ENCODE data around the gene PRMT5. TPM values are rescaled to one million over a fixed set of nuclear protein-coding genes. Genes with fewer than 3 reads are reported as not detected.

Gene PRMT5
- total and polyA plus RNA-seq, 4 donors, result 27.7 to 36.5 (median 34.1) TPM

DNA sequence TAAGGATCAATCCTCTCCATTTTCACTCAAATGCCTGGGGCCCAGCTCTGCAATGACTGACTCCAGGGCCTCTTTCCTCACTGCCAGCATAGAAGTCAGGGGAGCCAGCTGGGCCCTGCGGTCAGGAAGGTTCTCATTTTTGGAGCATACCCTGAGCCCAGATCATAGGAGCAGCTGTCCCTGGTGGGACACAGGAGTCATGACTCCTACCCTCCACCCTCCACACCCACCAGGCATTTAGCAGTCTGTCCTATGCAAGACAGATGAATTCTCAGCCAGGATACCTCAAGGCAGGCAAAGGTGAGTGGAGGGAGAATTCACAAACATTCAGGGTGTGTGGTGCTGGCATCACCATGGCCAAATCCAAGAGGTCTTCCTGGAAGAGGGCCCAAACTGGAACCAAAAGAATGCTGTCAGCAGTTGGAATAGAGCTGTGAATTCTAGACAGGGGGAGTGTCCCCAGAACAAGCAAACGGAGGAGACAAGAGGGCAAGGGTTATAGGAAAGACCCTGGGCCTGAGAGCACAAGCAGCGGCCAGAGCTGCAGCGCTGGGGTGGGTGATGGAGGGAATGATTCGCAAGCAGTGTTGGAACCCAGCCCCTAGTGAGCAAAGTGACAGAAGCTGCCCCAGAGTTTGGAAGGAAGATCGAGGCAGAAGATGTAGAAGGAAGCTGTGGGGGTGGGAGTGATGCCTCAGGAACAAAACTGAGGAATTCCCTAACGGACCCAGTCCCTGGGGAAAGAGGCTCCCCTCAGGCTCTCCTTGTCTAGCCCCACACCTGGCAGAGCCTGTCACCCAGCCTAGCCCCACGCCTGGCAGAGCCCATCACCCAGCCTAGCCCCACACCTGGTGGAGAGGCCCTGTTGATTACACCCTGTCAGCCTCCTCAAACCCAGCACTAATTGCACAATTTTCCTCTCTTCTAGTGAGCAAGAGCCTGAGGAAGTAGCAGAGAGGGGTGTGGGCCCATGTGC, 50.6 kb downstream of the PRMT5 start:
- WGBS, 2 donors, result 67 to 68% methylated on average over 8 of the region's 8 CpGs
- H3K36me3 ChIP-seq (ENCODE audit: control insufficient read depth in 1 of 2, insufficient read depth in 2 of 2, low read length in 1 of 2), result peaks cover 3 to 28% of the 10 kb centered on the region in 2 donors

DNA sequence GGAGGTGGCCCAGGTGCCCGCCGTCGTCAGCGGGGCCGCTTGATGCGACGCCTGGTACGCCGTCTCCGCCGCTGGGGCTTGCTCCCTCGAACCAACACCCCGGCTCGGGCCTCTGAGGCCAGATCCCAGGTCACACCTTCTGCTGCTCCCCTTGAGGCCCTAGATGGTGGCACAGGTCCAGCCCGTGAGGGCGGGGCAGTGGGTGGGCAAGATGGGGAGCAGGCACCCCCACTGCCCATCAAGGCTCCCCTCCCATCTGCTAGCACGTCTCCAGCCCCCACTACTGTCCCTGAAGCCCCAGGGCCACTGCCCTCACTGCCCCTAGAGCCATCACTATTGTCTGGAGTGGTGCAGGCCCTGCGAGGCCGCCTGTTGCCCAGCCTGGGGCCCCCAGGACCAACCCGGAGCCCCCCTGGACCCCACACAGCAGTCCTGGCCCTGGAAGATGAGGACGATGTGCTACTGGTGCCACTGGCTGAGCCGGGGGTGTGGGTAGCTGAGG, 52.1 kb downstream of the PRMT5 start:
- Histone ChIP-seq H3K9me3 (ENCODE audit: control insufficient read depth, low read length) (no peaks in the 10 kb centered on the region), H3K27ac (ENCODE audit: low read depth in 1 of 2, low read length in 2 of 2) (no peak overlapping the region), H3K4me1 (ENCODE audit: control insufficient read depth in 1 of 2, insufficient read depth in 2 of 2, low read length in 2 of 2) (no peaks in the 10 kb centered on the region), H3K27me3 (ENCODE audit: control insufficient read depth in 1 of 2, insufficient read depth in 2 of 2, low read length in 1 of 2) (no peaks in the 10 kb centered on the region), H3K4me3 (ENCODE audit: low read length in 2 of 2) (no peak overlapping the region), H3K36me3 (ENCODE audit: control insufficient read depth in 1 of 2, insufficient read depth in 2 of 2, low read length in 1 of 2) (peaks cover 3 to 28% of the 10 kb centered on the region in 2 donors)
- intact Hi-C loops (cut with DNase I), result no loop called here
- DNase-seq (peak in 1 of 2 donors; percentile 70), ATAC-seq (ENCODE audit: low FRiP score) (no peak)
- WGBS, 2 donors, result 90 to 91% methylated on average over 20 to 22 of the region's 22 CpGs

More for the DNA sequence above, 50.6 kb downstream of the PRMT5 start:
- H3K27ac ChIP-seq (ENCODE audit: low read depth in 1 of 2, low read length in 2 of 2), result no peak overlapping the region
- intact Hi-C loops (cut with DNase I), result no loop called here
- H3K27me3 ChIP-seq (ENCODE audit: control insufficient read depth in 1 of 2, insufficient read depth in 2 of 2, low read length in 1 of 2), result no peaks in the 10 kb centered on the region
- no peak for ATAC-seq (ENCODE audit: low FRiP score)
- peak in 1 of 2 donors; percentile 48 for DNase-seq
- H3K4me3 ChIP-seq (ENCODE audit: low read length in 2 of 2), result no peak overlapping the region
- no peaks in the 10 kb centered on the region for H3K4me1 ChIP-seq (ENCODE audit: control insufficient read depth in 1 of 2, insufficient read depth in 2 of 2, low read length in 2 of 2)
- H3K9me3 ChIP-seq (ENCODE audit: control insufficient read depth, low read length), result no peaks in the 10 kb centered on the region

DNA sequence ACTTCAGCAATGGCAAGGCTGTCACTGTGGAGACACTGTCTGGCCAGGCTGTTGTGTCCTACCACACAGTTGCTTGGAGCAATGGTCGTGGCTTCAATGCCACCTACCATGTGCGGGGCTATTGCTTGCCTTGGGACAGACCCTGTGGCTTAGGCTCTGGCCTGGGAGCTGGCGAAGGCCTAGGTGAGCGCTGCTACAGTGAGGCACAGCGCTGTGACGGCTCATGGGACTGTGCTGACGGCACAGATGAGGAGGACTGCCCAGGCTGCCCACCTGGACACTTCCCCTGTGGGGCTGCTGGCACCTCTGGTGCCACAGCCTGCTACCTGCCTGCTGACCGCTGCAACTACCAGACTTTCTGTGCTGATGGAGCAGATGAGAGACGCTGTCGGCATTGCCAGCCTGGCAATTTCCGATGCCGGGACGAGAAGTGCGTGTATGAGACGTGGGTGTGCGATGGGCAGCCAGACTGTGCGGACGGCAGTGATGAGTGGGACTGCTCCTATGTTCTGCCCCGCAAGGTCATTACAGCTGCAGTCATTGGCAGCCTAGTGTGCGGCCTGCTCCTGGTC, 53.3 kb downstream of the PRMT5 start:
- H3K27me3 ChIP-seq (ENCODE audit: control insufficient read depth in 1 of 2, insufficient read depth in 2 of 2, low read length in 1 of 2), result no peaks in the 10 kb centered on the region
- no peak overlapping the region for H3K4me3 ChIP-seq (ENCODE audit: low read length in 2 of 2)
- no peaks in the 10 kb centered on the region for H3K4me1 ChIP-seq (ENCODE audit: control insufficient read depth in 1 of 2, insufficient read depth in 2 of 2, low read length in 2 of 2)
- 93 to 94% methylated on average over 20 of the region's 20 CpGs for WGBS, 2 donors
- DNase-seq, result peak in 1 of 2 donors; percentile 70
- ATAC-seq (ENCODE audit: low FRiP score), result no peak
- intact Hi-C loops (cut with DNase I), result no loop called here
- H3K36me3 ChIP-seq (ENCODE audit: control insufficient read depth in 1 of 2, insufficient read depth in 2 of 2, low read length in 1 of 2), result peaks cover 3 to 28% of the 10 kb centered on the region in 2 donors
- H3K27ac ChIP-seq (ENCODE audit: low read depth in 1 of 2, low read length in 2 of 2), result no peak overlapping the region
- no peaks in the 10 kb centered on the region for H3K9me3 ChIP-seq (ENCODE audit: control insufficient read depth, low read length)

DNA sequence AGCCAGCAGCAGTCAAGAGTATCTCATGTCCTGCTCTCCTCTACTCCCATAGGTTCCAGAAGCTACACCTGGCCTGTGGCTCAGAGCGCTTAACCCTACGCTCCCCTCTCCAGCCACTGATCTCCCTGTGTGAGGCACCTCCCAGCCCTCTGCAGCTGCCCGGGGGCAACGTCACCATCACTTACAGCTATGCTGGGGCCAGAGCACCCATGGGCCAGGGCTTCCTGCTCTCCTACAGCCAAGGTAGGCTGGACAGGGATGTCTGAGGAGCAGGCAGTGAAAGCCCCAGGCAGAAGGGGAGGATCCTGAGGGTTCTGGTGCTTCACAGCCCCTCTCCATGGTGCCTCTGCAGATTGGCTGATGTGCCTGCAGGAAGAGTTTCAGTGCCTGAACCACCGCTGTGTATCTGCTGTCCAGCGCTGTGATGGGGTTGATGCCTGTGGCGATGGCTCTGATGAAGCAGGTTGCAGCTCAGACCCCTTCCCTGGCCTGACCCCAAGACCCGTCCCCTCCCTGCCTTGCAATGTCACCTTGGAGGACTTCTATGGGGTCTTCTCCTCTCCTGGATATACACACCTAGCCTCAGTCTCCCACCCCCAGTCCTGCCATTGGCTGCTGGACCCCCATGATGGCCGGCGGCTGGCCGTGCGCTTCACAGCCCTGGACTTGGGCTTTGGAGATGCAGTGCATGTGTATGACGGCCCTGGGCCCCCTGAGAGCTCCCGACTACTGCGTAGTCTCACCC, 54.0 kb downstream of the PRMT5 start:
- no peaks in the 10 kb centered on the region for H3K4me1 ChIP-seq (ENCODE audit: control insufficient read depth in 1 of 2, insufficient read depth in 2 of 2, low read length in 2 of 2)

DNA sequence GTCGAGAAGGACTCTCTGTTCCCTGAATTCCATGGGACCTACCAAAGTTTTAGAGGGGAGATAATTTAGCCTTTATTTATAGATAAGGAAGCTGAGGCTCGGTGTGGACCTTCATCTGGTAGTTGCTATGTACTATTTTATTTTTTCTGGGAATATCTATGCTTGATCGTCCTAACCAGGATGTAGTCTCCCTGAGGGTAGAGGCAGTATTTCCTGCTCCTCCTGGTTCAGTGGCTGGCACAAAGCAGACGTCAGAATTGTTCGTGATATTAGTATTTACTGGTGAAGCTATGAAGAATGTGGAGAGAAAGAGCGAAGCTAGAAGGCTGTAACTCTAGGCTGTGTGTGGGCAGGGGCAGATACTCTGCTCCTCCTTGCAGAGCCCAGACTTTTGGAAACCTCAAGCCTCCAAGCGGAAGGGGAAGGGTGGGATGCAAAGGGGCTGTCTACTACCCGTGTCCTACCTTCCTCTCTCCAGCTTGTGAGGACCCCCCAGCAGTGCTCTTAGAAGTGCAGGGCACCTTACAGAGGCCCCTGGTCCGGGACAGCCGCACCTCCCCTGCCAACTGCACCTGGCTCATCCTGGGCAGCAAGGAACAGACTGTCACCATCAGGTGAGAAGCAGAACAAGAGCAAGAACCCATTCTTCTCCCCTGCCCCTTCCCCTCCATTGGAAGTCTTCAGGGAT, 56.2 kb downstream of the PRMT5 start:
- 31 to 32% methylated on average over 10 of the region's 10 CpGs for WGBS, 2 donors
- H3K27me3 ChIP-seq (ENCODE audit: control insufficient read depth in 1 of 2, insufficient read depth in 2 of 2, low read length in 1 of 2), result no peaks in the 10 kb centered on the region
- H3K36me3 ChIP-seq (ENCODE audit: control insufficient read depth in 1 of 2, insufficient read depth in 2 of 2, low read length in 1 of 2), result peaks cover 3 to 28% of the 10 kb centered on the region in 2 donors
- peak overlapping the region in 1 of 2 donors; percentile 26 for H3K27ac ChIP-seq (ENCODE audit: low read depth in 1 of 2, low read length in 2 of 2)
- DNase-seq, result peak in 1 of 2 donors; percentile 55
- H3K4me3 ChIP-seq (ENCODE audit: low read length in 2 of 2), result peak overlapping the region; percentile 50 to 79
- intact Hi-C loops (cut with DNase I), result no loop called here
- H3K4me1 ChIP-seq (ENCODE audit: control insufficient read depth in 1 of 2, insufficient read depth in 2 of 2, low read length in 2 of 2), result no peaks in the 10 kb centered on the region
- H3K9me3 ChIP-seq (ENCODE audit: control insufficient read depth, low read length), result no peaks in the 10 kb centered on the region
- no peak for ATAC-seq (ENCODE audit: low FRiP score)

More for the DNA sequence above, 54.0 kb downstream of the PRMT5 start:
- H3K9me3 ChIP-seq (ENCODE audit: control insufficient read depth, low read length), result no peaks in the 10 kb centered on the region
- H3K27ac ChIP-seq (ENCODE audit: low read depth in 1 of 2, low read length in 2 of 2), result no peak overlapping the region
- no peak for ATAC-seq (ENCODE audit: low FRiP score)
- intact Hi-C loops (cut with DNase I), result no loop called here
- H3K36me3 ChIP-seq (ENCODE audit: control insufficient read depth in 1 of 2, insufficient read depth in 2 of 2, low read length in 1 of 2), result peaks cover 3 to 28% of the 10 kb centered on the region in 2 donors
- H3K27me3 ChIP-seq (ENCODE audit: control insufficient read depth in 1 of 2, insufficient read depth in 2 of 2, low read length in 1 of 2), result no peaks in the 10 kb centered on the region
- no peak overlapping the region for H3K4me3 ChIP-seq (ENCODE audit: low read length in 2 of 2)
- WGBS, 2 donors, result 91 to 93% methylated on average over 15 of the region's 15 CpGs
- DNase-seq, result peak in 1 of 2 donors; percentile 56

DNA sequence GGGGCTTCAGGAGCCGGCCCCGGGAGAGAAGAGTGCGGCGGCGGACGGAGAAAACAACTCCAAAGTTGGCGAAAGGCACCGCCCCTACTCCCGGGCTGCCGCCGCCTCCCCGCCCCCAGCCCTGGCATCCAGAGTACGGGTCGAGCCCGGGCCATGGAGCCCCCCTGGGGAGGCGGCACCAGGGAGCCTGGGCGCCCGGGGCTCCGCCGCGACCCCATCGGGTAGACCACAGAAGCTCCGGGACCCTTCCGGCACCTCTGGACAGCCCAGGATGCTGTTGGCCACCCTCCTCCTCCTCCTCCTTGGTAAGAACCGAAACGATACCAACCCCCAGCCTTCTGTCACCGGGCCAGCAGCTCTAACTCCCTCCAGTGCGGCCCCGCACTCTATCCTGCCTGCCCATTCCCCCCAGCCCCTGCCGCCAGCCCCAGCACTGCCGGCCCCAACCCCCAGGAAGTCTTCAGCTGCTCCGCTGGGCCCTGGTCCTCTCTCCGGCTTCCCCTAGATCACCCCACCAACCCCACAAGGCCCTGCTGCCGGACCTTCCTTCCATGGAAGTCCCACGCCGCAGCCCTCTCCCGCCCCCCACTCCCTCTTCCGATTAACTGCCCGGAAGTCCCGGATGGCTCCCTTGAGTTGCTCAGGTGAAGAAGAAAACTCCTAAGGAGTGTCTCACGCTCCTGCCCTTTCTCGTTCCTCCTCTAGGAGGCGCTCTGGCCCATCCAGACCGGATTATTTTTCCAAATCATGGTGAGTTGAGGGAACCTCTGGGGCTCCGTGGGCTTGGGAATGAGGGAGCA, 56.9 kb downstream of the PRMT5 start:
- Histone ChIP-seq H3K27me3 (ENCODE audit: control insufficient read depth in 1 of 2, insufficient read depth in 2 of 2, low read length in 1 of 2) (no peaks in the 10 kb centered on the region), H3K9me3 (ENCODE audit: control insufficient read depth, low read length) (no peaks in the 10 kb centered on the region), H3K4me1 (ENCODE audit: control insufficient read depth in 1 of 2, insufficient read depth in 2 of 2, low read length in 2 of 2) (no peaks in the 10 kb centered on the region), H3K36me3 (ENCODE audit: control insufficient read depth in 1 of 2, insufficient read depth in 2 of 2, low read length in 1 of 2) (peaks cover 3 to 24% of the 10 kb centered on the region in 2 donors), H3K4me3 (ENCODE audit: low read length in 2 of 2) (peak overlapping the region; percentile 50 to 79), H3K27ac (ENCODE audit: low read depth in 1 of 2, low read length in 2 of 2) (peak overlapping the region; percentile 78 to 81)
- ATAC-seq (ENCODE audit: low FRiP score) (peak; percentile 86), DNase-seq (peak; percentile 85 to 93)
- WGBS, 2 donors, result 0 to 1% methylated on average over 41 to 45 of the region's 45 CpGs
- intact Hi-C loops (cut with DNase I), result no loop called here

DNA sequence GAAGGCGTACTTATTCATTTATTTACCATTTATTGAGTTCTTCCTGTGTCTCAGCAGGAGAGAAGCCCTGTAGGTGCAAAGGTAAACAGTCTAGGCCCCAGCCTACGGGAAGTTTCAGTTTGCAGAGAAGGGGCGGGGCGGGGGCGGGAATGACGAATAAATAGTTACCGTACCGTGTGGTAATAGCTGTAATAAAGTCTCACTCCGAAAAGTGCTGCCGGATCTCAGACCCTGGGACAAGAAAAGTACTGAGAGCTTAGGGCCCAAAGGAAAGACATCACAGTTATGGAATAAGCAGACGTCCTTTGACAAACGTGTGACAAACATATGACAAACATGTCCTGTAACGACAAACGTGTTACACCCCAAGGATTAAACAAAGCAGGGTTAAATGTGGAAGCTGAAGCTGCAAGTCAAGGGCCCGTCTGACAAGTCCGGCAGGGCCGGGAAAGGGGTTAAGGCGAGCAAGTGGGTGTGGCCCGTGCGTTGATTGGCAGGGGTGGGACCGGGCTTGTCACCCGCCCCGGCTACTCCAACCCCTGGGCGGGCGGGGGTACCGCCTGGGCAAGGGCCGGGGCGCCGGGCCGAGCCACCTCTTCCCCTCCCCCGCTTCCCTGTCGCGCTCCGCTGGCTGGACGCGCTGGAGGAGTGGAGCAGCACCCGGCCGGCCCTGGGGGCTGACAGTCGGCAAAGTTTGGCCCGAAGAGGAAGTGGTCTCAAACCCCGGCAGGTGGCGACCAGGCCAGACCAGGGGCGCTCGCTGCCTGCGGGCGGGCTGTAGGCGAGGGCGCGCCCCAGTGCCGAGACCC, 57.7 kb downstream of the PRMT5 start, which contains the start of gene LRP10:
Gene LRP10 (plus strand): TSS at position 517 of the 809 bp plus-strand sequence. CDS start 564 bp downstream, outside the sequence.
- Histone ChIP-seq H3K27ac (ENCODE audit: low read depth in 1 of 2, low read length in 2 of 2) (peak within 1 kb of the TSS; percentile 81 to 94), H3K36me3 (ENCODE audit: control insufficient read depth in 1 of 2, insufficient read depth in 2 of 2, low read length in 1 of 2) (peaks cover 3 to 16% of the 10 kb centered on the region in 2 donors), H3K27me3 (ENCODE audit: control insufficient read depth in 1 of 2, insufficient read depth in 2 of 2, low read length in 1 of 2) (no peaks in the 10 kb centered on the region), H3K4me3 (ENCODE audit: low read length in 2 of 2) (peak within 1 kb of the TSS; percentile 50 to 79), H3K9me3 (ENCODE audit: control insufficient read depth, low read length) (no peaks in the 10 kb centered on the region), H3K4me1 (ENCODE audit: control insufficient read depth in 1 of 2, insufficient read depth in 2 of 2, low read length in 2 of 2) (no peaks in the 10 kb centered on the region)
- DNase-seq (peak; percentile 97), ATAC-seq (ENCODE audit: low FRiP score) (peak; percentile 96)
- intact Hi-C loops (cut with DNase I), result no loop called here
- 0% methylated on average over 40 to 50 of the region's 50 CpGs for WGBS, 2 donors

Measured in aorta (tissue), 5 donors.